ENCODE results near the gene CMTR1.

CMTR1 gene, protein sequence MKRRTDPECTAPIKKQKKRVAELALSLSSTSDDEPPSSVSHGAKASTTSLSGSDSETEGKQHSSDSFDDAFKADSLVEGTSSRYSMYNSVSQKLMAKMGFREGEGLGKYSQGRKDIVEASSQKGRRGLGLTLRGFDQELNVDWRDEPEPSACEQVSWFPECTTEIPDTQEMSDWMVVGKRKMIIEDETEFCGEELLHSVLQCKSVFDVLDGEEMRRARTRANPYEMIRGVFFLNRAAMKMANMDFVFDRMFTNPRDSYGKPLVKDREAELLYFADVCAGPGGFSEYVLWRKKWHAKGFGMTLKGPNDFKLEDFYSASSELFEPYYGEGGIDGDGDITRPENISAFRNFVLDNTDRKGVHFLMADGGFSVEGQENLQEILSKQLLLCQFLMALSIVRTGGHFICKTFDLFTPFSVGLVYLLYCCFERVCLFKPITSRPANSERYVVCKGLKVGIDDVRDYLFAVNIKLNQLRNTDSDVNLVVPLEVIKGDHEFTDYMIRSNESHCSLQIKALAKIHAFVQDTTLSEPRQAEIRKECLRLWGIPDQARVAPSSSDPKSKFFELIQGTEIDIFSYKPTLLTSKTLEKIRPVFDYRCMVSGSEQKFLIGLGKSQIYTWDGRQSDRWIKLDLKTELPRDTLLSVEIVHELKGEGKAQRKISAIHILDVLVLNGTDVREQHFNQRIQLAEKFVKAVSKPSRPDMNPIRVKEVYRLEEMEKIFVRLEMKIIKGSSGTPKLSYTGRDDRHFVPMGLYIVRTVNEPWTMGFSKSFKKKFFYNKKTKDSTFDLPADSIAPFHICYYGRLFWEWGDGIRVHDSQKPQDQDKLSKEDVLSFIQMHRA

GRCh38 chr6:37432916-37433656, at the start of gene CMTR1:
Gene CMTR1 (plus strand): TSS chr6:37433221. CDS start chr6:37435630, 2,409 bp downstream.
- peaks cover 12% of the 10 kb centered on the region in 2 donors for H3K36me3 ChIP-seq (ENCODE audit: control insufficient read depth in 2 of 2, insufficient read depth in 2 of 2, low read length in 2 of 2)
- H3K27me3 ChIP-seq (ENCODE audit: control insufficient read depth in 1 of 2, insufficient read depth in 2 of 2, low read length in 2 of 2): no peaks in the 10 kb centered on the region
- no peaks in the 10 kb centered on the region for H3K9me3 ChIP-seq (ENCODE audit: control insufficient read depth in 2 of 2, low read length in 2 of 2)
- H3K9ac ChIP-seq (ENCODE audit: low read length in 2 of 2): peak within 1 kb of the TSS; percentile 80 to 89
- peak within 1 kb of the TSS; percentile 91 for H3K27ac ChIP-seq (ENCODE audit: low read length)
- H3K4me1 ChIP-seq (ENCODE audit: control insufficient read depth, insufficient read depth, low read length): peaks cover 14% of the 10 kb centered on the region
- peak within 1 kb of the TSS; percentile 77 to 80 for H3K4me3 ChIP-seq (ENCODE audit: low read length in 2 of 2)

DNA sequence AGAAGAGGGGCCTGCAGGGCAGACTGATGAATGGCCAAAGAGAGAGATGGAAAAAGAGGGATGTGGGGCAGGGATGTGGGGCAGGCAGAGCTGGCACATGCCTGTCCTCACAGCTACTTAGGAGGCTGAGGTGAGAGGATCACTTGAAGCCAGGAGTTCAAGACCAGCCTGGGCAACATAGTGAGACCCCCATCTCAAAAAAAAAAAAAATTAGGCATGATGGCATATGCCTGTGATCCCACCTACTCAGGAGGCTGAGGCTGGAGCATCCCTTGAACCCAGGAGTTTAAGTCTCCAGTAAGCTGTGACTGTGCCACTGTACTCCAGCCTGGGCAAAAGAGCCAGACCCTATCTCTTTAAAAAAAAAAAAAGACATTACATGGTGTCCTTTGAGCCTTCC, 44.4 kb upstream of the CMTR1 start:
- Histone ChIP-seq H3K9ac (ENCODE audit: low read length in 2 of 2) (no peak overlapping the region), H3K4me1 (ENCODE audit: control insufficient read depth, insufficient read depth, low read length) (no peaks in the 10 kb centered on the region), H3K4me3 (ENCODE audit: low read length in 2 of 2) (no peak overlapping the region), H3K27ac (ENCODE audit: low read length) (no peak overlapping the region), H3K27me3 (ENCODE audit: control insufficient read depth in 1 of 2, insufficient read depth in 2 of 2, low read length in 2 of 2) (no peaks in the 10 kb centered on the region), H3K9me3 (ENCODE audit: control insufficient read depth in 2 of 2, low read length in 2 of 2) (no peaks in the 10 kb centered on the region), H3K36me3 (ENCODE audit: control insufficient read depth in 2 of 2, insufficient read depth in 2 of 2, low read length in 2 of 2) (peaks cover 17 to 23% of the 10 kb centered on the region in 2 donors)

DNA sequence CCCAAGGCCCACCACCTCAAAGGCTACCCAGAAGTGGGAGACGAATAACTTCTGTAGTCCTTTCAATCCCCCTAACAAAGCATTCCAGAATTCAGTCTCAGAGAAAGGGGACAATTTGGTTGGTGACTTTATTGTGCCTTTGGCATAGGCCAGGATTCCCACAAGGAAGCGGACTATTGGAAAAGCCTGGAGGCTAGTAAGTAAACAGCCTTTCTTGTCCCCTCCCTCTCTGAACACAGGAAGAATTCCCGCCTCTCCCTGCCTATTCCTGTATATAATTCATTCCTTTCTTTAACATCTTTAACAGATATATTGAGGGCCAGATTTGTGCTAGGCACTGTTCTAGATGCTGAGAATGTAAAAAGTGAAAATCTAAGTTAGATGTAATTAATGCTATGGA, 43.2 kb upstream of the CMTR1 start:
- Histone ChIP-seq H3K27ac (ENCODE audit: low read length) (no peak overlapping the region), H3K36me3 (ENCODE audit: control insufficient read depth in 2 of 2, insufficient read depth in 2 of 2, low read length in 2 of 2) (peaks cover 17 to 23% of the 10 kb centered on the region in 2 donors), H3K9ac (ENCODE audit: low read length in 2 of 2) (no peak overlapping the region)

DNA sequence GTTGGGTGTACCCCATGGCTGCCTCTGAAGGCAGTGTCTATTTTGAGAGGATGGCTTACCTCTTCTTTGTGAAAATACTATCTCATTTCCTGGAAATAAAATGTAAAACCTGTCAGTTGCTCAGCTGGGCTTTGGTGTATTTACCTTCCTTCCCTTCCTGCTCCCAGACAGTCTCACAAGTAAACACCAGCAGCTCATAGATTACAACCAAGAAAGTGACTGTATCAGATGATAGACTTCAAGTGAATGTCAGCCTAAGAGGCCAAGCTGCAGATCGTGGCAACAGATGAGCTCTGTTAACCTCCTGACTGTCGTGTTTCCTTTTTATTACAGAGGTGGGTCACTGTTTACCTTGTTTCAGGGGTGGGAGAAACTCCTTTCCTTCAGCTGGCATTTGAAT, 41.9 kb upstream of the CMTR1 start:
- no peak overlapping the region for H3K27ac ChIP-seq (ENCODE audit: low read length)

More for the DNA sequence above, 43.2 kb upstream of the CMTR1 start:
- Histone ChIP-seq H3K4me1 (ENCODE audit: control insufficient read depth, insufficient read depth, low read length) (no peaks in the 10 kb centered on the region), H3K27me3 (ENCODE audit: control insufficient read depth in 1 of 2, insufficient read depth in 2 of 2, low read length in 2 of 2) (no peaks in the 10 kb centered on the region), H3K9me3 (ENCODE audit: control insufficient read depth in 2 of 2, low read length in 2 of 2) (no peaks in the 10 kb centered on the region), H3K4me3 (ENCODE audit: low read length in 2 of 2) (no peak overlapping the region)

GRCh38 chr6:37392821-37393220, 40.2 kb upstream of the CMTR1 start:
- no peak overlapping the region for H3K27ac ChIP-seq (ENCODE audit: low read length)
- H3K36me3 ChIP-seq (ENCODE audit: control insufficient read depth in 2 of 2, insufficient read depth in 2 of 2, low read length in 2 of 2): peaks cover 17 to 18% of the 10 kb centered on the region in 2 donors

More for the DNA sequence above, 41.9 kb upstream of the CMTR1 start:
- H3K4me1 ChIP-seq (ENCODE audit: control insufficient read depth, insufficient read depth, low read length): no peaks in the 10 kb centered on the region
- no peaks in the 10 kb centered on the region for H3K9me3 ChIP-seq (ENCODE audit: control insufficient read depth in 2 of 2, low read length in 2 of 2)
- no peak overlapping the region for H3K4me3 ChIP-seq (ENCODE audit: low read length in 2 of 2)
- peaks cover 17 to 23% of the 10 kb centered on the region in 2 donors for H3K36me3 ChIP-seq (ENCODE audit: control insufficient read depth in 2 of 2, insufficient read depth in 2 of 2, low read length in 2 of 2)
- no peaks in the 10 kb centered on the region for H3K27me3 ChIP-seq (ENCODE audit: control insufficient read depth in 1 of 2, insufficient read depth in 2 of 2, low read length in 2 of 2)
- H3K9ac ChIP-seq (ENCODE audit: low read length in 2 of 2): no peak overlapping the region

DNA sequence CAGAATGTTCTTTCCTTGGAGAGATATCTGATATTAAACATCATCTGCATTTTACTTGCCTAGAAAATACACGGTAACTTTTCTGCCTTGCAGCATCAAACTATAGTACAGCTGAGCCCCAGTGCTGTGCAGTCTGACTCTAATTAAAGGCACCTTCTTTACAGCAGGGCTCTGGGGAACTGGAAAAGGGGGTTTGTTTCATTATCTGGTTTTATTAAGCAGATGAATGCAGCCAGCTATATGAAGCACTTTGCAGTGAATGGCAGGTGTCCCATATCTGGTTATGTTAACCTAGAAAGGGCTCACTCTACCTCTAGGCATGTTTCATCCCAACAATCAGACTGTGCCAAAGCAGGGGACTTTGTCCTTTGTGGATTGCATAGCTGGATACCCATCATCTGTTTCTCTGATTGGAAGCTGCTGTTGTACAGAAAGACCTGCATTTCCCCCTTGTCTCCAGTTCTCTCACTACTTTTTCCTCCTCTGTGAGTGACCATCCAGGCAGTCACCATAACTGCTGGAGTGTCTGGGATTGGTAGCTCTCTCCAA, 39.6 kb upstream of the CMTR1 start:
- Histone ChIP-seq H3K4me3 (ENCODE audit: low read length in 2 of 2) (no peak overlapping the region), H3K4me1 (ENCODE audit: control insufficient read depth, insufficient read depth, low read length) (no peaks in the 10 kb centered on the region), H3K36me3 (ENCODE audit: control insufficient read depth in 2 of 2, insufficient read depth in 2 of 2, low read length in 2 of 2) (peaks cover 17 to 18% of the 10 kb centered on the region in 2 donors), H3K9ac (ENCODE audit: low read length in 2 of 2) (no peak overlapping the region), H3K9me3 (ENCODE audit: control insufficient read depth in 2 of 2, low read length in 2 of 2) (no peaks in the 10 kb centered on the region), H3K27me3 (ENCODE audit: control insufficient read depth in 1 of 2, insufficient read depth in 2 of 2, low read length in 2 of 2) (no peaks in the 10 kb centered on the region), H3K27ac (ENCODE audit: low read length) (no peak overlapping the region)

More at GRCh38 chr6:37392821-37393220, 40.2 kb upstream of the CMTR1 start:
- no peaks in the 10 kb centered on the region for H3K27me3 ChIP-seq (ENCODE audit: control insufficient read depth in 1 of 2, insufficient read depth in 2 of 2, low read length in 2 of 2)
- no peak overlapping the region for H3K4me3 ChIP-seq (ENCODE audit: low read length in 2 of 2)
- no peaks in the 10 kb centered on the region for H3K9me3 ChIP-seq (ENCODE audit: control insufficient read depth in 2 of 2, low read length in 2 of 2)
- H3K4me1 ChIP-seq (ENCODE audit: control insufficient read depth, insufficient read depth, low read length): no peaks in the 10 kb centered on the region
- H3K9ac ChIP-seq (ENCODE audit: low read length in 2 of 2): no peak overlapping the region

GRCh38 chr6:37396571-37397180, 36.3 kb upstream of the CMTR1 start:
- no peak overlapping the region for H3K9ac ChIP-seq (ENCODE audit: low read length in 2 of 2)
- peaks cover 4 to 6% of the 10 kb centered on the region in 2 donors for H3K36me3 ChIP-seq (ENCODE audit: control insufficient read depth in 2 of 2, insufficient read depth in 2 of 2, low read length in 2 of 2)
- H3K4me3 ChIP-seq (ENCODE audit: low read length in 2 of 2): no peak overlapping the region
- no peaks in the 10 kb centered on the region for H3K27me3 ChIP-seq (ENCODE audit: control insufficient read depth in 1 of 2, insufficient read depth in 2 of 2, low read length in 2 of 2)
- no peak overlapping the region for H3K27ac ChIP-seq (ENCODE audit: low read length)
- H3K4me1 ChIP-seq (ENCODE audit: control insufficient read depth, insufficient read depth, low read length): no peaks in the 10 kb centered on the region
- H3K9me3 ChIP-seq (ENCODE audit: control insufficient read depth in 2 of 2, low read length in 2 of 2): no peaks in the 10 kb centered on the region

DNA sequence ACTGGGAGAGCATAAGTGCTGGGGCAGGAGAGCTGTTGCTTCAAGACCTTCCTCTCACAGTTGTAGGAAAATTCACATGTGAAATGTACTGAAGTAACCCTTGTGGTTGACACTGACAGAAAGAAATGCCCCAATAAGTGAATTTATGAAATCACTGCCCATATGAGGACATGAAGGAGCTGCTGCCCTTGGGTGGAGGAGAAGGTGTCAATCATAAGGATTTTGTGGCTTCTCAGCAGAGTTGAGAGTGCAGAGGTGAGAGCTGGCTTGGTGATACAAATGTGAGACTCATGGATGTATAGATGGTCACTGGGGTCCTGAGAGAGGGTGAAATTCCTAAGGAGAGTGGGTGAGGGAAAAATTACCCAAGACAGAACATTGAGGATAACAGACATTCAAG, 33.9 kb upstream of the CMTR1 start:
- no peaks in the 10 kb centered on the region for H3K36me3 ChIP-seq (ENCODE audit: control insufficient read depth in 2 of 2, insufficient read depth in 2 of 2, low read length in 2 of 2)
- no peaks in the 10 kb centered on the region for H3K4me1 ChIP-seq (ENCODE audit: control insufficient read depth, insufficient read depth, low read length)
- H3K9ac ChIP-seq (ENCODE audit: low read length in 2 of 2): no peak overlapping the region
- no peak overlapping the region for H3K27ac ChIP-seq (ENCODE audit: low read length)
- H3K27me3 ChIP-seq (ENCODE audit: control insufficient read depth in 1 of 2, insufficient read depth in 2 of 2, low read length in 2 of 2): no peaks in the 10 kb centered on the region
- no peaks in the 10 kb centered on the region for H3K9me3 ChIP-seq (ENCODE audit: control insufficient read depth in 2 of 2, low read length in 2 of 2)
- H3K4me3 ChIP-seq (ENCODE audit: low read length in 2 of 2): no peak overlapping the region

GRCh38 chr6:37399795-37400490, 33.1 kb upstream of the CMTR1 start:
- H3K4me1 ChIP-seq (ENCODE audit: control insufficient read depth, insufficient read depth, low read length): no peaks in the 10 kb centered on the region
- H3K9me3 ChIP-seq (ENCODE audit: control insufficient read depth in 2 of 2, low read length in 2 of 2): no peaks in the 10 kb centered on the region
- H3K9ac ChIP-seq (ENCODE audit: low read length in 2 of 2): no peak overlapping the region
- no peak overlapping the region for H3K27ac ChIP-seq (ENCODE audit: low read length)
- no peaks in the 10 kb centered on the region for H3K36me3 ChIP-seq (ENCODE audit: control insufficient read depth in 2 of 2, insufficient read depth in 2 of 2, low read length in 2 of 2)
- H3K4me3 ChIP-seq (ENCODE audit: low read length in 2 of 2): no peak overlapping the region
- H3K27me3 ChIP-seq (ENCODE audit: control insufficient read depth in 1 of 2, insufficient read depth in 2 of 2, low read length in 2 of 2): no peaks in the 10 kb centered on the region

Measured in stomach smooth muscle (tissue), 2 donors.